GM12878 (cell line): ENCODE results near the gene NKD2. TPM values are rescaled to one million over a fixed set of nuclear protein-coding genes. Genes with fewer than 3 reads are reported as not detected.
"Not testable (repeated sequence)": the region's sequence is repeated elsewhere in the genome, so short reads cannot be mapped to it uniquely, and the experiment has no call there.

ENCODE experiments used
- ATAC-seq: fragments of 200-7000 bp; cut with Tn5 transposase; 3 replicates; pipeline ENCODE4 v1.9.1; 2020; ENCODE audit warnings: mild to moderate bottlenecking, moderate library complexity
- BruUV-seq: library from RNA; stranded (reverse); fragments of 400-500 nt; replicated peaks from 2 replicates; lab custom pipeline; 2021; lab: Mats Ljungman, UMichigan
- CTCF ChIA-PET: fragments of 300-600 bp; sonication (Branson Sonifier 250); formaldehyde crosslinking; extraction: SDS; loops from one replicate; lab custom pipeline; 2021; ENCODE audit warnings: inconsistent platforms; lab: Yijun Ruan, JAX
- POLR2A ChIA-PET: fragments of 350-600 bp; formaldehyde crosslinking; extraction: SDS; loops from one replicate; lab custom pipeline; 2021; ENCODE audit warnings: inconsistent platforms; lab: Charles Lee
- RAD21 ChIA-PET: fragments of 300-600 bp; sonication (Branson Sonifier 250); formaldehyde crosslinking; loops from one replicate; lab custom pipeline; 2023; ENCODE audit warnings: antibody characterized with exemption; ENCODE audit not compliant: unreplicated experiment; lab: Charles Lee
- SMC1A ChIA-PET: fragments of 300-600 bp; sonication (Branson Sonifier 250); formaldehyde crosslinking; loops from one replicate; lab custom pipeline; 2023; ENCODE audit not compliant: unreplicated experiment, uncharacterized antibody; lab: Charles Lee
- DNase-seq: peaks from one replicate; pipeline ENCODE4 v3.0.0-alpha.2; 2011; ENCODE audit warnings: low read depth, low spot score
- FAIRE-seq: peaks from 3 replicates; lab custom pipeline; 2011; peaks lifted over from hg19 to GRCh38; lab: Jason Lieb, UNC
- H2AFZ ChIP-seq: 2 replicates; pipeline ENCODE4 v1.6.0; 2011; ENCODE audit warnings: low read depth, low read length, control low read depth; ENCODE audit not compliant: control insufficient read depth
- H3K27ac ChIP-seq: 2 replicates; pipeline ENCODE4 v1.5.1; 2011; ENCODE audit warnings: control low read depth; ENCODE audit not compliant: control insufficient read depth, insufficient read depth
- H3K27me3 ChIP-seq, 2 experiments: replicated peaks in 1 of 2; 2 replicates each; pipeline versions ENCODE4 v1.6.0 to v1.6.1; 2011; ENCODE audit warnings: low read length in 1 of 2; ENCODE audit not compliant: control insufficient read depth in 2 of 2, insufficient read depth in 2 of 2
- H3K36me3 ChIP-seq, 2 experiments: 2 replicates each; pipeline ENCODE4 v1.5.1; 2011; ENCODE audit warnings: low read length in 1 of 2; ENCODE audit not compliant: control insufficient read depth in 2 of 2, insufficient read depth in 2 of 2
- H3K4me1 ChIP-seq: 2 replicates; pipeline ENCODE4 v1.6.1; 2011; ENCODE audit warnings: mild to moderate bottlenecking, low read length, moderate library complexity, mixed read lengths; ENCODE audit not compliant: control insufficient read depth, insufficient read depth
- H3K4me2 ChIP-seq: 2 replicates; pipeline ENCODE4 v1.6.0; 2011; ENCODE audit warnings: control low read depth; ENCODE audit not compliant: control insufficient read depth, insufficient read depth
- H3K4me3 ChIP-seq: fragments of 200-600 bp; sonication (generic); 2 replicates; pipeline ENCODE4 v1.5.1; 2016
- H3K79me2 ChIP-seq: 2 replicates; pipeline ENCODE4 v1.6.0; 2011; ENCODE audit warnings: low read length; ENCODE audit not compliant: control insufficient read depth, insufficient read depth
- H3K9ac ChIP-seq: 2 replicates; pipeline ENCODE4 v1.8.0; 2011; ENCODE audit warnings: low read length, control low read depth, mixed read lengths; ENCODE audit not compliant: control insufficient read depth, insufficient read depth
- H3K9me3 ChIP-seq: replicated peaks from 3 replicates; pipeline ENCODE4 v1.5.1; 2011; ENCODE audit warnings: mild to moderate bottlenecking, low read length; ENCODE audit not compliant: control insufficient read depth, insufficient read depth
- H4K20me1 ChIP-seq: 2 replicates; pipeline ENCODE4 v1.6.0; 2011; ENCODE audit not compliant: control insufficient read depth, insufficient read depth
- E2F4 ChIP-seq: IDR thresholded peaks from 2 replicates; pipeline ENCODE4 v1.6.1; 2012; ENCODE audit warnings: low read depth, low read length, improper control_type of control experiment
- NR2C1 ChIP-seq: fragments of 450-650 bp; IDR thresholded peaks from 2 replicates; pipeline ENCODE4 v1.6.1; 2017; ENCODE audit warnings: antibody characterized with exemption, mild to moderate bottlenecking, moderate library complexity
- SIN3A ChIP-seq: IDR thresholded peaks from 2 replicates; pipeline ENCODE4 v1.6.1; 2012; ENCODE audit warnings: low read depth, low read length, improper control_type of control experiment
- ZNF207 ChIP-seq: fragments of 450-650 bp; IDR thresholded peaks from 2 replicates; pipeline ENCODE4 v1.6.1; 2014; ENCODE audit warnings: antibody characterized with exemption, mild to moderate bottlenecking, borderline replicate concordance
- ZNF384 ChIP-seq: IDR thresholded peaks from 2 replicates; pipeline ENCODE4 v1.6.1; 2012; ENCODE audit warnings: low read depth, mild to moderate bottlenecking, low read length, improper control_type of control experiment, borderline replicate concordance
- WGBS: methylation state at CpG from one replicate; pipeline ENCODE4 v1.1.6; 2016; ENCODE audit warnings: low lambda C conversion rate; ENCODE audit not compliant: insufficient replicate concordance, insufficient coverage; ENCODE audit errors: missing lambda C conversion rate; 5-methylcytosine and 5-hydroxymethylcytosine counted together
- in situ Hi-C: fragments of 300-500 bp; cut with MboI; formaldehyde crosslinking; loops from 9 replicates; pipeline ENCODE4 v1.14.3; 2018; ENCODE audit warnings: mixed read lengths
- intact Hi-C: fragments of 100-400 bp; cut with micrococcal nuclease; formaldehyde crosslinking; loops from one replicate; pipeline ENCODE4 v1.14.2; 2022; ENCODE audit not compliant: unreplicated experiment
- polyA plus RNA-seq, 11 experiments: library from polyadenylated mRNA; depleted of rRNA in 4 of 11; unstranded in 6 of 11; stranded (reverse) in 5 of 11; fragments of >200 nt; fragmentation: Nextera tagmentation in 4 of 11; fragmentation: Illumina TruSeq in 1 of 11; extraction: Ambion mirVana in 4 of 11; extraction: Trizol in 1 of 11; gene quantifications; 1 replicate in 1 of 11; 2 replicates in 10 of 11; pipeline versions ENCODE4 v1.2.1 to v1.2.3, GENCODE V29; 2011 to 2016; ENCODE audit warnings: inconsistent platforms in 2 of 11, missing spikeins in 2 of 11, low read depth in 1 of 11
- total RNA-seq, 4 experiments: library from RNA; depleted of rRNA in 3 of 4; stranded (reverse); fragments of >200 nt in 3 of 4; fragmentation: Illumina TruSeq in 1 of 4; extraction: Trizol in 1 of 4; gene quantifications; 2 replicates each; pipeline versions ENCODE4 v1.2.1 to v1.2.3, GENCODE V29; 2013 to 2021

Gene NKD2
- total and polyA plus RNA-seq, 10 of the 15 experiments (the other 5 are each of a cell fraction or from before 2014, with no cell fraction given): 0.20 to 0.83 (median 0.26) TPM; not detected in 7

- BruUV-seq: no TSS peak
- no peak for TF ChIP-seq ZNF384
- TF ChIP-seq SIN3A: no peak
- no peak for TF ChIP-seq NR2C1
- no peak for TF ChIP-seq E2F4
- no peak for TF ChIP-seq ZNF207
- CTCF ChIA-PET: no interaction called here
- Histone ChIP-seq H2AFZ (no peak overlapping the region), H3K9me3 (no peaks in the 10 kb centered on the region), H3K4me3 (no peak overlapping the region), H3K27ac (no peak overlapping the region), H3K27me3 (no peaks in the 10 kb centered on the region), H3K4me2 (no peak overlapping the region), H4K20me1 (no peaks in the 10 kb centered on the region), H3K36me3 (no peaks in the 10 kb centered on the region; a peak in 1 of 4 replicates), H3K9ac (no peak overlapping the region), H3K4me1 (no peaks in the 10 kb centered on the region), H3K79me2 (no peaks in the 10 kb centered on the region)
- FAIRE-seq (no peak), DNase-seq (no peak), ATAC-seq (no peak)
- POLR2A ChIA-PET: no interaction called here
- RAD21 ChIA-PET: no interaction called here
- intact Hi-C loops (no loop called here), in situ Hi-C loops (no loop called here)
- 64% methylated on average over 24 of the region's 24 CpGs for WGBS
- SMC1A ChIA-PET: no interaction called here
Measured at GRCh38 chr5:1060535-1060981, 52.0 kb downstream of the NKD2 start.

GRCh38 chr5:1061292-1061691, 52.7 kb downstream of the NKD2 start:
- intact Hi-C loops, ATAC-seq, H4K20me1 ChIP-seq, H3K4me2 ChIP-seq, POLR2A ChIA-PET, H3K4me3 ChIP-seq, in situ Hi-C loops, RAD21 ChIA-PET, DNase-seq, H3K27ac ChIP-seq, SMC1A ChIA-PET, H3K79me2 ChIP-seq, H3K9me3 ChIP-seq, CTCF ChIA-PET, H3K27me3 ChIP-seq, H3K36me3 ChIP-seq, BruUV-seq, H2AFZ ChIP-seq, H3K9ac ChIP-seq, FAIRE-seq, H3K4me1 ChIP-seq: not testable (repeated sequence)
- WGBS: 84% methylated on average over 7 of the region's 43 CpGs
